ENCODE data around the gene ACAN. TPM values are rescaled to one million over a fixed set of nuclear protein-coding genes. Genes with fewer than 3 reads are reported as not detected.

ACAN gene
- total RNA-seq, 1 donor from 2014 or later, result 176 TPM

GRCh38 chr15:88860212-88860611 lies 57.0 kb downstream of the ACAN start:
- H3K4me3 Mint-ChIP-seq (ENCODE audit: unreplicated experiment), result no peak overlapping the region
- no peak for DNase-seq (ENCODE audit: low spot score)
- H3K27ac Mint-ChIP-seq (ENCODE audit: unreplicated experiment), result no peak overlapping the region
- TF ChIP-seq CTCF (IDR thresholded peaks at IDR 0.05), result no peak
- peaks cover 2% of the 10 kb centered on the region for H3K27me3 Mint-ChIP-seq (ENCODE audit: low read depth)
- H3K9me3 Mint-ChIP-seq (ENCODE audit: low read depth), result peaks cover 3% of the 10 kb centered on the region
- peaks cover 17% of the 10 kb centered on the region for H3K36me3 Mint-ChIP-seq (ENCODE audit: low read depth)
- H3K4me1 Mint-ChIP-seq (ENCODE audit: low read depth), result no peaks in the 10 kb centered on the region

DNA sequence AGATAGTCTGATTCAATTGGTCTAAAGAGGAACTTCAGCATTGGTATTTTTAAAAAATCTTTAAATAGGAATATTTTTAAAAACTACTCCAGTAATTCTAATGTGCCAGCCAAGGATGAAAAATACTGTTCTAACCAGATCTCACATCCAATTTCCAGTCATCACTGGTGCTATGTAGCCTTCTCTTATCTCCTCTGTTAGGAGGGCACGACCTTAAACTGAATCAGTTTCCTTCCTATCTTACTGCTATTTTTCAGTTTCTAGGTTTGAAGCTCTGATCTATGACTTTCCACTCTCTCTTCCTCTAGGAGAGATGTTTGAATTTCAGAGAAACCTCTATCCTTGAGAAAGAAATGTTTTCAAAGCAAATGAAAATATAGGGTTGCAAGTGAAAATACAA lies 60.2 kb downstream of the ACAN start:
- H3K9me3 Mint-ChIP-seq (ENCODE audit: low read depth), result peaks cover 3% of the 10 kb centered on the region

GRCh38 chr15:88864861-88865497 lies 61.7 kb downstream of the ACAN start:
- Mint-ChIP-seq H3K27ac (ENCODE audit: unreplicated experiment) (no peak overlapping the region), H3K27me3 (ENCODE audit: low read depth) (peaks cover 8% of the 10 kb centered on the region), H3K4me1 (ENCODE audit: low read depth) (no peaks in the 10 kb centered on the region), H3K36me3 (ENCODE audit: low read depth) (peaks cover 18% of the 10 kb centered on the region), H3K4me3 (ENCODE audit: unreplicated experiment) (no peak overlapping the region), H3K9me3 (ENCODE audit: low read depth) (peaks cover 3% of the 10 kb centered on the region)
- no peak for TF ChIP-seq CTCF (IDR thresholded peaks at IDR 0.05)
- no peak for DNase-seq (ENCODE audit: low spot score)

More for the DNA sequence above, 60.2 kb downstream of the ACAN start:
- Mint-ChIP-seq H3K4me3 (ENCODE audit: unreplicated experiment) (no peak overlapping the region), H3K36me3 (ENCODE audit: low read depth) (peaks cover 18% of the 10 kb centered on the region), H3K27ac (ENCODE audit: unreplicated experiment) (no peak overlapping the region), H3K4me1 (ENCODE audit: low read depth) (no peaks in the 10 kb centered on the region), H3K27me3 (ENCODE audit: low read depth) (no peaks in the 10 kb centered on the region)
- DNase-seq (ENCODE audit: low spot score), result no peak
- no peak for TF ChIP-seq CTCF (IDR thresholded peaks at IDR 0.05)

- peaks cover 3% of the 10 kb centered on the region for H3K9me3 Mint-ChIP-seq (ENCODE audit: low read depth)
- H3K27ac Mint-ChIP-seq (ENCODE audit: unreplicated experiment), result no peak overlapping the region
- H3K27me3 Mint-ChIP-seq (ENCODE audit: low read depth), result peaks cover 9% of the 10 kb centered on the region
- no peak overlapping the region for H3K4me3 Mint-ChIP-seq (ENCODE audit: unreplicated experiment)
- DNase-seq (ENCODE audit: low spot score), result no peak
- TF ChIP-seq CTCF (IDR thresholded peaks at IDR 0.05), result no peak
- H3K4me1 Mint-ChIP-seq (ENCODE audit: low read depth), result no peaks in the 10 kb centered on the region
- H3K36me3 Mint-ChIP-seq (ENCODE audit: low read depth), result peaks cover 15% of the 10 kb centered on the region
Observed at GRCh38 chr15:88865498-88866099, 62.4 kb downstream of the ACAN start.

- Mint-ChIP-seq H3K9me3 (ENCODE audit: low read depth) (peaks cover 3% of the 10 kb centered on the region), H3K27ac (ENCODE audit: unreplicated experiment) (no peak overlapping the region), H3K27me3 (ENCODE audit: low read depth) (peaks cover 9% of the 10 kb centered on the region), H3K4me1 (ENCODE audit: low read depth) (no peaks in the 10 kb centered on the region), H3K4me3 (ENCODE audit: unreplicated experiment) (no peak overlapping the region), H3K36me3 (ENCODE audit: low read depth) (peaks cover 13% of the 10 kb centered on the region)
- TF ChIP-seq CTCF (IDR thresholded peaks at IDR 0.05), result no peak
- DNase-seq (ENCODE audit: low spot score), result no peak
Observed at GRCh38 chr15:88866295-88866881, 63.2 kb downstream of the ACAN start.
